ENCODE results near the gene HNRNPU.

HNRNPU gene

DNA sequence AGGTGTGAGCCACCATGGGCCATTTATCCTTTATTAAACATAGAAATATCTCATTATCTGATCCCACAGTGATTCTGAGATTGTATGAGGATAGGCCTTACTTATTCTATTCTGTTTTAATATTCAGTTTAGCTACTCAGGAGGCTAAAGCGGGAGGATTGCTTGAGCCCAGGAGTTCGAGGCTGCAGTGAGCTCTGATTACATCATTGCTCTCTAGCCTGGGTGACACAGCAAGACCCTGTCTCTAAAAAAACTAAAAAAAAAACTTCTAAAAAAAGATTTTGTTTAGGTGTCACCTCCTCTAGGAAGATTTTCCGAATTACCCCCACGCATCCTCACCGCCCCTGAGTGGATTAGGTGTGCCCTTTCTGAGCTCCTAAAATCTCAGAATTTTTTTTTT, 14.3 kb upstream of the HNRNPU start:
- no peak overlapping the region for H3K4me2 ChIP-seq (ENCODE audit: low read depth, low read length)
- no peaks in the 10 kb centered on the region for H3K79me2 ChIP-seq (ENCODE audit: low read length)

DNA sequence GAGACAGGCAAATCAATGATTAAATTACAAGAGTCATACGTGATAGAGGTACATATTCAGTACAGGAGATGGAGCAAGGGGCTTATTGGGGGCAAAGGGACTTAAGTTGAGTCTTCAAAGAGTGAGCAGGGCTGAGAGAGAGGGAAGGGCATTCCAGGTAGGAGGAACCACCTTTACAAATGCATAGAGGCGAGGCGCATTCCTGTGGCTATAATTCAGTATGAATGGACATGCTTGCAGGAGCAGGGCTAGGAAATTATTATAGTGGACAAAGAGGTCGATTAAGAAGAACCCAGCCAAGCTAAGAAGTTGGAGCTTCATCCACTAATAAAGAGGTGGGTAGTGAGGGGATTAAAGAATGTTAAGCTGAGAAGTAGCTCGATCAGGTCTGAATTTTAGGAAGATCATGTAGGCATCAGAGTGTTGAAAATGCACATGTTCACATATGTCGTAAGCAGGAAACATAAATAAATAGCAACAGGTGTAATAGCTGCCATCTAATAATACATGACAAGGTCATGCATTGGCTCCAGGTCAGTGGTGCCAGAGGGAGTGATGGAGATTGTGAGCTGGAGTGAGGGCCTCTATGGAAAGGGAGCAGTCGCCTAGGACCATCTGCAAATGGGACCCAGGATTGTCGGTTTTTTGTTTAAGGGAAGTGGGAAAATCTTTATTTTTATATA, 12.0 kb upstream of the HNRNPU start:
- Histone ChIP-seq H3K36me3 (replicated peaks; ENCODE audit: insufficient read depth, low read length) (no peaks in the 10 kb centered on the region), H3K4me1 (ENCODE audit: low read length) (no peaks in the 10 kb centered on the region), H3K4me3 (ENCODE audit: low read length) (no peak overlapping the region), H4K20me1 (ENCODE audit: insufficient read depth, low read length) (no peaks in the 10 kb centered on the region), H3K4me2 (ENCODE audit: low read depth, low read length) (no peak overlapping the region), H3F3A (ENCODE audit: insufficient read depth, low read length) (no peaks in the 10 kb centered on the region), H3K9ac (ENCODE audit: low read length) (no peak overlapping the region), H2AFZ (ENCODE audit: low read length) (no peak overlapping the region), H3K27ac (ENCODE audit: low read length) (no peak overlapping the region), H3K9me2 (replicated peaks; ENCODE audit: insufficient read depth, low read length) (no peaks in the 10 kb centered on the region), H3K27me3 (replicated peaks; ENCODE audit: insufficient read depth, low read length) (no peaks in the 10 kb centered on the region), H3K9me3 (replicated peaks; ENCODE audit: insufficient read depth, low read length) (no peaks in the 10 kb centered on the region), H3K79me2 (ENCODE audit: low read length) (no peaks in the 10 kb centered on the region)
- DNase-seq: no peak
- no peak for TF ChIP-seq EZH2phosphoT487 (IDR thresholded peaks at IDR 0.05; ENCODE audit: low read length)
- TF ChIP-seq EZH2 (optimal IDR thresholded peaks at IDR 0.05; ENCODE audit: low read depth, low read length): no peak
- TF ChIP-seq, protein P1, sequence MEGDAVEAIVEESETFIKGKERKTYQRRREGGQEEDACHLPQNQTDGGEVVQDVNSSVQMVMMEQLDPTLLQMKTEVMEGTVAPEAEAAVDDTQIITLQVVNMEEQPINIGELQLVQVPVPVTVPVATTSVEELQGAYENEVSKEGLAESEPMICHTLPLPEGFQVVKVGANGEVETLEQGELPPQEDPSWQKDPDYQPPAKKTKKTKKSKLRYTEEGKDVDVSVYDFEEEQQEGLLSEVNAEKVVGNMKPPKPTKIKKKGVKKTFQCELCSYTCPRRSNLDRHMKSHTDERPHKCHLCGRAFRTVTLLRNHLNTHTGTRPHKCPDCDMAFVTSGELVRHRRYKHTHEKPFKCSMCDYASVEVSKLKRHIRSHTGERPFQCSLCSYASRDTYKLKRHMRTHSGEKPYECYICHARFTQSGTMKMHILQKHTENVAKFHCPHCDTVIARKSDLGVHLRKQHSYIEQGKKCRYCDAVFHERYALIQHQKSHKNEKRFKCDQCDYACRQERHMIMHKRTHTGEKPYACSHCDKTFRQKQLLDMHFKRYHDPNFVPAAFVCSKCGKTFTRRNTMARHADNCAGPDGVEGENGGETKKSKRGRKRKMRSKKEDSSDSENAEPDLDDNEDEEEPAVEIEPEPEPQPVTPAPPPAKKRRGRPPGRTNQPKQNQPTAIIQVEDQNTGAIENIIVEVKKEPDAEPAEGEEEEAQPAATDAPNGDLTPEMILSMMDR (IDR thresholded peaks at IDR 0.05; ENCODE audit: low read length): no peak

More for the DNA sequence above, 14.3 kb upstream of the HNRNPU start:
- Histone ChIP-seq H3K4me3 (ENCODE audit: low read length) (no peak overlapping the region), H3K9ac (ENCODE audit: low read length) (no peak overlapping the region), H2AFZ (ENCODE audit: low read length) (no peak overlapping the region), H3K4me1 (ENCODE audit: low read length) (no peaks in the 10 kb centered on the region), H4K20me1 (ENCODE audit: insufficient read depth, low read length) (no peaks in the 10 kb centered on the region), H3F3A (ENCODE audit: insufficient read depth, low read length) (no peaks in the 10 kb centered on the region), H3K27me3 (replicated peaks; ENCODE audit: insufficient read depth, low read length) (no peaks in the 10 kb centered on the region), H3K36me3 (replicated peaks; ENCODE audit: insufficient read depth, low read length) (no peaks in the 10 kb centered on the region), H3K9me3 (replicated peaks; ENCODE audit: insufficient read depth, low read length) (no peaks in the 10 kb centered on the region), H3K27ac (ENCODE audit: low read length) (no peak overlapping the region), H3K9me2 (replicated peaks; ENCODE audit: insufficient read depth, low read length) (no peaks in the 10 kb centered on the region)
- TF ChIP-seq EZH2 (optimal IDR thresholded peaks at IDR 0.05; ENCODE audit: low read depth, low read length) (no peak), EZH2phosphoT487 (IDR thresholded peaks at IDR 0.05; ENCODE audit: low read length) (no peak)
- TF ChIP-seq, protein P1 (IDR thresholded peaks at IDR 0.05; ENCODE audit: low read length): no peak
- DNase-seq: no peak

DNA sequence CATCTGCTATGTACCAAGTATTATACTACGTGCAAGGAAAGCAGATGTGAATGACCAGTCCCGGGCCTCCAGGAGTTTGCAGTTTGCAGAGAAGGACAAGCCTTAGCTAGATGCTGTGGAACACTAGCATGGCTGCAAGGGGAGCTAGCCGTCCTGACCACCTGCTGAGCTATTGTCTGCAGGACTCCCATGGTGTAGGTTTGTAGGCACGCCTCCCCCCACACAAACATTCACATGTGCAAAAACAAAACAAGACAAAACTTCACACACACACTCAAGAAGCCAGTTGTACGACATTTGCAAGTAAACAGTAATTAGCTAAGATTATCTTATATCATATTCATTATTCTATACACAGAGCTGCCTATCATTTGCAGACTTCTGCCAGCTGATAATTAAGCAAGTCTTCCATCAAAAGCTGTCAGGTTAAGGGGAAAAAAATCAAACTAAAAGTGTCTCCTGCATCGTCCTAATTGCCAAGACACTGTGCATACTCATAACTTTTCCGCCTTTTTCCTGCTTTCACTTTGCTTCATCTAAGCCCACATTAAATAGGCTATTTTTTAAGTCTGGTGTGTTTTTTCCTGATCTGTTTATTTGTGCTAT, 10.7 kb upstream of the HNRNPU start:
- no peaks in the 10 kb centered on the region for H3F3A ChIP-seq (ENCODE audit: insufficient read depth, low read length)
- TF ChIP-seq, protein P1 (IDR thresholded peaks at IDR 0.05; ENCODE audit: low read length): no peak
- TF ChIP-seq EZH2phosphoT487 (IDR thresholded peaks at IDR 0.05; ENCODE audit: low read length) (no peak), EZH2 (optimal IDR thresholded peaks at IDR 0.05; ENCODE audit: low read depth, low read length) (no peak)
- H3K79me2 ChIP-seq (ENCODE audit: low read length): no peaks in the 10 kb centered on the region
- no peaks in the 10 kb centered on the region for H3K36me3 ChIP-seq (replicated peaks; ENCODE audit: insufficient read depth, low read length)
- no peaks in the 10 kb centered on the region for H3K9me3 ChIP-seq (replicated peaks; ENCODE audit: insufficient read depth, low read length)
- H4K20me1 ChIP-seq (ENCODE audit: insufficient read depth, low read length): no peaks in the 10 kb centered on the region
- H3K9me2 ChIP-seq (replicated peaks; ENCODE audit: insufficient read depth, low read length): no peaks in the 10 kb centered on the region
- H3K27ac ChIP-seq (ENCODE audit: low read length): no peak overlapping the region
- no peak for DNase-seq
- no peak overlapping the region for H3K4me3 ChIP-seq (ENCODE audit: low read length)
- H3K4me2 ChIP-seq (ENCODE audit: low read depth, low read length): no peak overlapping the region
- no peaks in the 10 kb centered on the region for H3K4me1 ChIP-seq (ENCODE audit: low read length)
- no peak overlapping the region for H2AFZ ChIP-seq (ENCODE audit: low read length)
- H3K9ac ChIP-seq (ENCODE audit: low read length): no peak overlapping the region
- no peaks in the 10 kb centered on the region for H3K27me3 ChIP-seq (replicated peaks; ENCODE audit: insufficient read depth, low read length)

Measured in MM.1S (cell line).